ENCODE results near the gene CBLC.
A peak's percentile ranks its signal among the peaks of the same experiment; 100 is the strongest.

CBLC gene

DNA sequence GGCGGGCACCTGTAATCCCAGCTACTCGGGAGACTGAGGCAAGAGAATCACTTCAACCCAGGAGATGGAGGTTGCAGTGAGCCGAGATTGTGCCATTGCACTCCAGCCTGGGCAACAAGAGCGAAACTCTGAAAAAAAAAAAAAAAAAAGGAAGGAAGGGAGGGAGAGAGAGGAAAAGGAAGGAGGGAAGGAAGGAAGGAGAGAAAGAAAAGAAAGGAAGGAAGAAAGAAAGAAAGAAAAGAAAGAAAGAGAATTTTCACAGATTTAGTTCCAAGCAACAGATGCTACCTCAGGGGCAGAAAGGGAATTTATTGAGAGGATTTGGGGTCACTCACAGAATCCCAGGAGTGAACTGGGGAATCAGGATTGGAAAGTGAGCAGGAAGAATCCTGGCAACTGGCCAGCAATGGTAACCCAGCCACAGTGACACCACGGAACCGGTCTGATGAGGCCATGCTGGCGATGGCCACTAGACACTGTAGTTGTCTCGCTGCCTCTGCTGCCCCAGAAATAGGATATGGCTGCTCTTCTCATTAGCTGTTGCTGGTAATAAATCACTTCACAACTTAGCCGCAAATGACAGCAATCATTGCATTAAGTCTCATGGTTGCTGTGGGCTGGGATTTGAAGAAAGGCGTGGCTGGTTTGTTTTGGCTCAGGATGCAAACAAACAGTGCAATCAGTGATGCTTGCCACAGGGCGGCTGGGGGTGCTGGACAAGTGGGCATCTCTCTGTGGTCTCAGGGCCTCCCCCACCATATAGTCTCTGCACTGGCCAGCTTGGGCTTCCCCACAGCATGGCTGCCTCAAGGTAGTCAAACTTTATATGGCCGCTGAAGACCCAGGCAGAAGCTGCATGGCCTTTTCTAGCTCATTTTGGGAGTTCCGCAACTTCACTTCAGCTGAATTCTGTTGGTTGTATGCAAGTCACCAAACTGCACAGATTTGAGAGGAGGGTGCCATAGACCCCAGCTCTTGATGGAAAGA is 26.0 kb downstream of the CBLC start:
- TF ChIP-seq, protein P1, sequence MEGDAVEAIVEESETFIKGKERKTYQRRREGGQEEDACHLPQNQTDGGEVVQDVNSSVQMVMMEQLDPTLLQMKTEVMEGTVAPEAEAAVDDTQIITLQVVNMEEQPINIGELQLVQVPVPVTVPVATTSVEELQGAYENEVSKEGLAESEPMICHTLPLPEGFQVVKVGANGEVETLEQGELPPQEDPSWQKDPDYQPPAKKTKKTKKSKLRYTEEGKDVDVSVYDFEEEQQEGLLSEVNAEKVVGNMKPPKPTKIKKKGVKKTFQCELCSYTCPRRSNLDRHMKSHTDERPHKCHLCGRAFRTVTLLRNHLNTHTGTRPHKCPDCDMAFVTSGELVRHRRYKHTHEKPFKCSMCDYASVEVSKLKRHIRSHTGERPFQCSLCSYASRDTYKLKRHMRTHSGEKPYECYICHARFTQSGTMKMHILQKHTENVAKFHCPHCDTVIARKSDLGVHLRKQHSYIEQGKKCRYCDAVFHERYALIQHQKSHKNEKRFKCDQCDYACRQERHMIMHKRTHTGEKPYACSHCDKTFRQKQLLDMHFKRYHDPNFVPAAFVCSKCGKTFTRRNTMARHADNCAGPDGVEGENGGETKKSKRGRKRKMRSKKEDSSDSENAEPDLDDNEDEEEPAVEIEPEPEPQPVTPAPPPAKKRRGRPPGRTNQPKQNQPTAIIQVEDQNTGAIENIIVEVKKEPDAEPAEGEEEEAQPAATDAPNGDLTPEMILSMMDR (IDR thresholded peaks at IDR 0.05; ENCODE audit: low read depth, low read length), result no peak
- DNase-seq (ENCODE audit: extremely low read depth, low read depth), result no peak

DNA sequence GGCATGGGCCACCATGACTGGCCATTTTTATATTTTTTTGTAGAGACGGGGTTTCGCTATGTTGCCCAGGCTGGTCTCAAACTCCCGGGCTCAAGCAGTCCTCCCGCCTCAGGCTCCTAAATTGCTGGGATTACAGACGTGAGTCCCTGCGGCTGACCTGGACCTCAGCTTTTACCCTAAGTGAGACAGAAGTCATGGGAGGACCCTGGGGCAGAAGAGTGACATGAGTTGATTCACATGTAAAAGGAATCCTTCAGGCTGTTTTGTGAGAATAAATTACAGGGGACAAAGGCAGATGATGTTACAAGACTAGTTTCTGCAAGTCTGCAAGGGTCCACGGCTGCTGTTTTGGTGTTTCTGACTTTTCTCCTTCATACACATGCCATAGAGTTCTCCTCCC is 28.6 kb downstream of the CBLC start:
- TF ChIP-seq, protein P1 (IDR thresholded peaks at IDR 0.05; ENCODE audit: low read depth, low read length), result no peak
- no peak for DNase-seq (ENCODE audit: extremely low read depth, low read depth)

DNA sequence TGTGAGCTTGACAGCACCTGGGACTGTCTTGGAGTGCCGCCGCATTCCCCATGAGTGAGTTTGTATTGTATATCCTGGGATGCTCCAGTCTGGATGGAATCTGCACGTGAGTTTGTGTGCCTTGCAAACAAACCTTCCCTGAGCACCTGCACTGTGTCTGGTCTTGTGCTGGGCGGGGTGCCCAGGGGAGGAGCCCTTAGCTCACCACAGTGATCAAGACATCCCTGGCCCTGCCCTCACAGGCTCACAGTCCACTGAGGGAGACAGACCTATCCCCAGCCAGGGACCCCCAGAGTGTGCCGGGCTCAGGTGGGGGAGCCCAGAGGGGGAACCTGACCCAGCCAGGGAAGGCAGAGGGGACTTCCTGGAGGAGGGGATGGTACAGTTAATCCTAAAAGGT is 29.5 kb downstream of the CBLC start:
- TF ChIP-seq, protein P1 (IDR thresholded peaks at IDR 0.05; ENCODE audit: low read depth, low read length), result no peak
- DNase-seq (ENCODE audit: extremely low read depth, low read depth), result no peak

DNA sequence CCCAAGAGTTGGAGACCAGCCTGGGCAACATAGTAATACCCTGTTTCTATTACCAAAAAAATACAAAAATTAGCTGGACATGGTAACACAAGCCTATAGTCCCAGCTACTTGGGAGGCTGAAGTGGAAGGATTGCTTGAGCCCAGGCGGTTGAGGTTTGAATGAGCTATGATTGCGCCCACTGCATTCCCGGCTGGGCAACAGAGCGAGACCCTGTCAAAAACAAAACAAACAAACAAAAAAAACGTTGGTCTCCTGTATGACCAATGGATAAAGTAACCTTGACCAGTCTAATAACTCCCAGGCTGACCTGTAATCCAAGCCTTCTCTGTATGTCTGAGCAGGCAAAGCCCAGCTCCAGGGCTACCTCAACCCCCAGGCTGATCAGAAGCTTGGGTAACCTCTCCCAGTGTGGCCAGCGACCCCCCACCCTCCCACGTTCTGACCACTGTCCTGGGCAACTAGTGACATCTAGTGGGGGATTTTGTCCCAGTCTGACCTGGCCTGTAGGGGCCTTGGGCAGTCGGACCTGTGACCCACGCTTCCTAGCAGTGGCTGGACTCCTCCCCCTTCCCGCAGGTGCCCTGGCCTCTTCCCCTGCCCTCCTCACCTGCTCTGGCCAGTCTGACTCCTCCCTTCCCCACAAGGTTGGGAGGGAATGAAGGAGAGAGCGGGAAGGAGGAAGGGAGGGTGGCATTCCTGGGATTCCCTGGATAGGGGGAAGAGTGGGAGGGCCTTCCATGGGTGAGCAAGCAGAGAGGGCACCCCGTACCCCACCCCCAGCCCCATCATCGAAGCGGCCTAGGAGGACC is 30.2 kb downstream of the CBLC start:
- peak; percentile 15 for DNase-seq (ENCODE audit: extremely low read depth, low read depth)
- TF ChIP-seq, protein P1 (IDR thresholded peaks at IDR 0.05; ENCODE audit: low read depth, low read length), result peak; percentile 53

DNA sequence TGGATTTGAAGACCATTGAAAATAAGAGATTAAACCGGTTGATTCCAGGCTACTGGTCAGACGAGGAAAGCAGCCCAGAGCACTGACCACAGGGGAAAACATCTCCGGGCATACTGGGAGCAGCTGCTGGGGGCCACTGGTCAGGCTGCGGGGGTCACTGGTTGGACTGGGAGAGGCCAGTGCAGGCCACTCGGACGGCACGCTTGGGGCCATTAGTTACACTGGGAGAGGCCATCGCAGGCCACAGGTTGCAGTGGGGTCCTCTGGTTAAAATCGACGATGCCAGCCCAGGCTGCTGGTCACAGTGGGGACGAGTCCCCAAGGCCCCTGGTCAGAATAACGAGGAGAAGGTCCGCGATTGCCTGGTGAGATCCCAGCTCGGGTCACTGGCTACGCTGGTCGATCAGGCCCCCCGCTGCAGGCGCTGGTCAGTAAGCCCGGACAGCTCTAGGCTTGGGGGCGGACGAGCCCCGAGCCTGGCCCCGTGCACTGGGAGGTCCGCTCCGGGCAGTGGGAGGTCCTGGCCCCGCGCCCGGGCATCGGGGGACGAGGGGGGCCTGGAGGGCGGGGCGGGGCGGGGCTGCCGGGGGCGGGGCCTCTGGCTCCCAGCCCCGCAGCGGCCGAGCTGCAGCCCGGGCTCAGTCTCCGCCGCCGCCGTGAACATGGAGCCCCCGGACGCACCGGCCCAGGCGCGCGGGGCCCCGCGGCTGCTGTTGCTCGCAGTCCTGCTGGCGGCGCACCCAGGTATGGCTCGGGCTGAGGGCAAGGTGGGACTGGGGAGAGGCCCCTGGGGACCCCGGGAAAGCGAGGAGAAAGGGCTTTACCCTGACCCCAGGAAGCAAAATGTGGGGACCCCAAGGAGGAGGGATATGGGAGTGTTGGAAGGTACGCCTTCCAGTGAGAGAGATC is 31.0 kb downstream of the CBLC start, which contains the start of gene BCAM:
Gene BCAM, plus strand, starts transcription at position 641 of the 909 bp plus-strand sequence. Its CDS starts 22 bp downstream, at position 663.
- DNase-seq (ENCODE audit: extremely low read depth, low read depth), result peak; percentile 35
- TF ChIP-seq, protein P1 (IDR thresholded peaks at IDR 0.05; ENCODE audit: low read depth, low read length), result no peak

DNA sequence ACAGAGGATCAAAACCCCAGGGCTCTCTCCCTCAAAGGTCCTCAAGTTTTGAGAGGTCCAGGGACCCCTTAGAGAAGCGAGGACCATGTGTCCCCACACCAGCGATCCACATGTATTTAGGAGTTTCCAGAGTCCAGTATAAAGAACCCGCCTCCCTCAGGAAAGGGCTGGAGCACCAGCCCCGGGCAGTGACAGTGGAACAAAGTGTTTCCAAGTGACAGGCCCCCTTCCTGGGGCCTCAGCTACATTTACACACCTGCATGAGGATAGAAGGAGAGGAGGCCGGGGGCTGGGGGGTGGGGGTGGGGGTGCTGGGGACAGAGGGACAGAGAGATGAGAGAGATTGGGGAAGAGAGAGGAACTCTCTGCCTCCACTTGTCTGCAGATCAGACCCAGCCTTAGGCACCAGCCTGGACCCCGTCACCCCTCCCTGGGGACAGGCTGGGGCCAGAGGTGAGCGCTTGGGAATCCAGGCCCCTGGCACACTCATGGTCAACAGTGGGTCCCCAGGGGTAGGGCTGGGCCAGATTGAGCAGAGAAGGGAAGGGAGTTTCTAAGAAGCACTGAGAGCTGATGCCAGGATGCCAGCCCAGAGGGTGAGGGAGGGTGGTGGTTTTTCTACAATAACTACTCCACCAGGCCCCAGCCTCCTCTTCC is 32.0 kb downstream of the CBLC start:
- TF ChIP-seq, protein P1 (IDR thresholded peaks at IDR 0.05; ENCODE audit: low read depth, low read length), result no peak
- DNase-seq (ENCODE audit: extremely low read depth, low read depth), result no peak

Measured in AG09319 (cell line).